ENCODE data around the gene CAT.

CAT gene

GRCh38 chr11:34516247-34517040, 77.7 kb downstream of the CAT start:
- TF ChIP-seq SIN3A (IDR thresholded peaks at IDR 0.05; ENCODE audit: borderline replicate concordance, insufficient read depth, low read length) = no peak

- no peak for TF ChIP-seq TAF1 (IDR thresholded peaks at IDR 0.05; ENCODE audit: borderline replicate concordance, insufficient read depth, low read length)
- no peak for TF ChIP-seq POLR2AphosphoS5 (IDR thresholded peaks at IDR 0.05; ENCODE audit: low read depth, low read length)
- TF ChIP-seq REST (IDR thresholded peaks at IDR 0.05; ENCODE audit: insufficient read depth in 1 of 2, low read depth in 2 of 2, low read length in 2 of 2) = no peak
- TF ChIP-seq SIN3A (IDR thresholded peaks at IDR 0.05; ENCODE audit: borderline replicate concordance, insufficient read depth, low read length) = no peak
- no peak for TF ChIP-seq FOXP2 (optimal IDR thresholded peaks at IDR 0.05; ENCODE audit: borderline replicate concordance, extremely low read depth, extremely low read length, insufficient read depth)
These were observed 81.0 kb downstream of the CAT start for GRCh38 chr11:34519595-34520235.

GRCh38 chr11:34521265-34521664, 82.5 kb downstream of the CAT start:
- TF ChIP-seq REST (IDR thresholded peaks at IDR 0.05; ENCODE audit: insufficient read depth in 1 of 2, low read depth in 2 of 2, low read length in 2 of 2) = no peak
- no peak for TF ChIP-seq POLR2AphosphoS5 (IDR thresholded peaks at IDR 0.05; ENCODE audit: low read depth, low read length)
- TF ChIP-seq SIN3A (IDR thresholded peaks at IDR 0.05; ENCODE audit: borderline replicate concordance, insufficient read depth, low read length) = no peak
- no peak for TF ChIP-seq TAF1 (IDR thresholded peaks at IDR 0.05; ENCODE audit: borderline replicate concordance, insufficient read depth, low read length)
- TF ChIP-seq FOXP2 (optimal IDR thresholded peaks at IDR 0.05; ENCODE audit: borderline replicate concordance, extremely low read depth, extremely low read length, insufficient read depth) = no peak
